Erythroblast (primary cell): Measurements from ENCODE around the gene ABHD14A.

Experiments used
- DNase-seq, 2 experiments: peaks; one replicate each; lab custom pipeline; 2025; lab: John Stamatoyannopoulos, UW
- GATA1 ChIP-seq: IDR thresholded peaks from 2 replicates; pipeline ENCODE4 v1.6.1; 2011; ENCODE audit warnings: low read depth, mild to moderate bottlenecking, control low read depth, low read length, moderate library complexity
- POLR2A ChIP-seq: IDR thresholded peaks from 2 replicates; pipeline ENCODE4 v1.6.1; 2011; ENCODE audit warnings: mild to moderate bottlenecking, low read length

ABHD14A gene

GRCh38 chr3:51935886-51936755 is 38.7 kb upstream of the ABHD14A start:
- no peak for DNase-seq
- no peak for TF ChIP-seq POLR2A
- no peak for TF ChIP-seq GATA1

GRCh38 chr3:51937014-51937413 is 37.9 kb upstream of the ABHD14A start:
- peak; percentile 18 to 57 for DNase-seq

GRCh38 chr3:51937611-51938450 is 37.0 kb upstream of the ABHD14A start:
- TF ChIP-seq POLR2A (no peak), GATA1 (no peak)

More at GRCh38 chr3:51937014-51937413, 37.9 kb upstream of the ABHD14A start:
- no peak for TF ChIP-seq POLR2A

DNA sequence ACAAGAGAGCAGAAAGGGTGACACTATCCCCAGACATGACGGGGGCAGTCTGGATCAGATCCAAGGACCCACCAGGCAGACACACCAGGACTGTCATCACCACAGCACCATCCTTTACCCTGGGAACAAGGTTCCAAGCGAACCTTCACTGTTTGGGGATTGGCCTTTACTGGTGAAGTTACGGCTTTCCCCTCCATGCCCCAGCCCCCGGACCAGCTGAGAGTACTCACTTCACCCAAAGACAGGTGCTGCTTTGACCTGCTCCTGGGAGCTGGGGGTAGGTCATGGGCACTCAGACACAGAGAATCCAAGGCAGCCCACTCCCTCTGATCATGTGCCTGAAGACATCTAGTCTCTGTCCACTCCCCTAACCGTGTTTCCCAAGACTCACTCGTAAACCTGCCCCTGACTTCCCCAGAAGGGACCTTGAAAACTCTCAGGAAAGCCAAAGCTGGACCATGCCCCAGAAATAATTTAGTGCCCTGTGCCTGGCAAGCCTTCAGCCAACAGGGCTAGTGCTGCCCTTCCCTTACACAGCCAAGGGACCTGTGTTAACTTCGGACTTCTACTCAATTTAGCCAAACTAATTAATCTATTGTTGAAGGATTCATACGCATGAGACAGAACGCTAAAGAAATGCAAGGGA is 36.0 kb upstream of the ABHD14A start:
- TF ChIP-seq GATA1 (no peak), POLR2A (no peak)
- DNase-seq: no peak

More at GRCh38 chr3:51937611-51938450, 37.0 kb upstream of the ABHD14A start:
- no peak for DNase-seq

- DNase-seq: no peak
- TF ChIP-seq GATA1 (no peak), POLR2A (no peak)
Observed at GRCh38 chr3:51940648-51941462, 34.0 kb upstream of the ABHD14A start.

DNA sequence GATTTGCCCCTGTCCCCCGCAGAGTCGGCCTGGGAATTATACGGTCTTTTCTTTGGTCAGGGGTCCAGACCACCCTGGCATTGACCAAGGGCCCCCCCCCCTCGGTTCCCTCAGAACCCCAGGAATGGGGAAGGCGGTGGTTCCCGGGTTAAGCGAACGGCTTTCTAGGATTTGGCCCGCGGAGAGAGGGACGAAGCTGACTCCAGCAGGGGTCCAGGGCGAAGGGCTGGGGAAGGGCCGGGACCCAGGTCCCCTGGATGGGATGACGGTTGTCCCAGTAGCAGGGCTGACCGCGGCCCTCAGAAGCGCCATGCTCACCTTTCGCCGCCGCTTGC is 33.4 kb upstream of the ABHD14A start:
- TF ChIP-seq POLR2A (no peak), GATA1 (no peak)
- no peak for DNase-seq

GRCh38 chr3:51941798-51942602 is 32.9 kb upstream of the ABHD14A start, which contains the start of the genes PARP3 and RRP9:
TSS of gene PARP3 (plus strand) at chr3:51942363. CDS start at chr3:51943356, 993 bp downstream.
TSS of gene RRP9 (minus strand) at chr3:51941904. CDS start at chr3:51941867, 37 bp downstream.
- TF ChIP-seq GATA1 (no peak), POLR2A (peak; percentile 77)
- DNase-seq: peak; percentile 100

DNA sequence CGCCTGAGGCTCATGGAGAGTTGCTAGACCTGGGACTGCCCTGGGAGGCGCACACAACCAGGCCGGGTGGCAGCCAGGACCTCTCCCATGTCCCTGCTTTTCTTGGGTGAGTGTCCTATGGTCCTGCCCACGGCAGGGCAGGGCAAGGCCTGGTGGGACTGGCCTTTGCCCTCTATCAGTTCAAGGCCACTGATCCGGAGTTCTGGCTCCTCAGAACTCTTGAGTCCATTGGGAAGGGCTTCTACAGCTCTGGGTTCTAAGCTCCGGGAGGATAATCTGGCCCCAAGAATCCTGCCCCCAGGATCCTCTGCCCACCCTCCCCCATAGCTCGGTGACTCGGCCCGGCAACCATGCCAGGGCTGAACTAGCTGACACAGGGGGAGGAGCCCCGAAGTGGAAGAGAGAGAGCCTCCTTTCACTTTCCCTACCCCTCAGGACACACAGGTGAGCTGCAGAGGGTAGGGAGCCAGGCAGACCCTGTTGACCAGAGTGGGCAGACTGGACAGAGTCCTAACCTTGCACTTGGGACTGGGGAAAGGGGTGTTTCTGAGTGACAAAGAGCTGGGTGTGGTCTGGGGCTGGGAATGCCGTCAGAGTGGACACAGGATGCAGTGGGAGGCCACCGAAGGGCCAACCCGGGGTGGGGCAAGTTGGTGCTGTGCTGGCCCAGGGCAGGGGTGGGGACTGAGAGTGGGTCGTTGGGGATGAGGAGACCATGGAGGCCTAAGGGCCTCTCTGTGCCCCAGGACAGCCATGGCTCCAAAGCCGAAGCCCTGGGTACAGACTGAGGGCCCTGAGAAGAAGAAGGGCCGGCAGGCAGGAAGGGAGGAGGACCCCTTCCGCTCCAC is 32.0 kb upstream of the ABHD14A start:
- TF ChIP-seq GATA1: no peak
- no peak for TF ChIP-seq POLR2A
- peak; percentile 49 to 60 for DNase-seq

DNA sequence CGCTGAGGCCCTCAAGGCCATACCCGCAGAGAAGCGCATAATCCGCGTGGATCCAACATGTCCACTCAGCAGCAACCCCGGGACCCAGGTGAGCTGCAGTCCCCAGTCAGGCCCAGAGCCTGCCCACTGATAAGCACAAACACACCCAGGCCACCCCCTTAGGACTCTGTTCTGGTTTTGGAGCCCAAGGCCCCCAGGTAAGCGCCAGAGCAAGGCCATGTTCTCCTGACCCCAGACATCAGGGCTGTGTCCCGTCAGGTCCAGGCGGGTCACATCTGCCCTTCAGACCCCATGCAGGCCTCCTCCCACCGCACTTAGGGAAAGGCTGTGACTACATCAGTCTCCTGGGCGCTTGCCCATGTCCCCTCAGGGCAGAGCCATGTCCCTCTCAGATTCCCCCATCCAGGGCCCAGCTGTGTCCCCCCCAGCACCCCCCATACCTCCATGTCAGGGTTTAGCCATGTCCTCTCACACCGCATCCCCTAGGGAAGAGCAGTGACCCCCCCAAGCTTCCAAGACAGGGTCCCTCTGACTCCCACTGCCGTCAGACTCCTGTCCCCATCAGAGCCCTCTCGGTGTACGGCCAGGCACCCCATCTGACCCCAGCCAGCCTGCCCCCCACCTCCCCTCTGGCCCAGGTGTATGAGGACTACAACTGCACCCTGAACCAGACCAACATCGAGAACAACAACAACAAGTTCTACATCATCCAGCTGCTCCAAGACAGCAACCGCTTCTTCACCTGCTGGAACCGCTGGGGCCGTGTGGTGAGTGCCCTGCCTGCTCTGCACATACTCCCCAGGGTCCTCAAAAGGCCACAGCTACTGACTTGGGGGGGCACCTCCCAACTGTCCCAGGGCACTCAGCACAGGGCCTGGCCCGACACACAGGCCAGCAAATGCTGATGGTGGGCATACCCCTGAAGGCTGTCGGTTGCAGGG is 31.1 kb upstream of the ABHD14A start:
- TF ChIP-seq POLR2A (no peak), GATA1 (no peak)

GRCh38 chr3:51944451-51945021 is 30.3 kb upstream of the ABHD14A start:
- TF ChIP-seq POLR2A: no peak
- TF ChIP-seq GATA1: no peak
- no peak for DNase-seq

More for the DNA sequence above, 31.1 kb upstream of the ABHD14A start:
- no peak for DNase-seq
